HG03139 (cell line): Measurements from ENCODE around the gene TTBK2.
"Not testable (repeated sequence)": the region's sequence is repeated elsewhere in the genome, so short reads cannot be mapped to it uniquely, and the experiment has no call there.

Experiments
- ATAC-seq: cut with Tn5 transposase; IDR thresholded peaks from one replicate; pipeline ENCODE4 v1.9.1; 2021; ENCODE audit not compliant: unreplicated experiment

Gene TTBK2

GRCh38 chr15:42920519-42921341 lies at the start of gene TTBK2:
Gene TTBK2, minus strand, starts transcription at chr15:42920778. Its CDS starts 42,161 bp downstream, at chr15:42878617.
- ATAC-seq, result peak; percentile 93

- no peak for ATAC-seq
Observed at GRCh38 chr15:42964476-42964875, 43.9 kb upstream of the TTBK2 start.

- ATAC-seq, result no peak
Observed at GRCh38 chr15:42955518-42955917, 34.9 kb upstream of the TTBK2 start.

- ATAC-seq, result no peak
Observed at GRCh38 chr15:42954291-42954690, 33.7 kb upstream of the TTBK2 start.

GRCh38 chr15:42948898-42949297 lies 28.3 kb upstream of the TTBK2 start:
- not testable (repeated sequence) for ATAC-seq

GRCh38 chr15:42940527-42940926 lies 19.9 kb upstream of the TTBK2 start:
- no peak for ATAC-seq

- no peak for ATAC-seq
Observed at GRCh38 chr15:42939841-42940240, 19.3 kb upstream of the TTBK2 start.

GRCh38 chr15:42937143-42937542 lies 16.6 kb upstream of the TTBK2 start:
- ATAC-seq, result no peak

GRCh38 chr15:42933886-42934667 lies 13.5 kb upstream of the TTBK2 start:
- ATAC-seq, result no peak

GRCh38 chr15:42932833-42933515 lies 12.4 kb upstream of the TTBK2 start:
- ATAC-seq, result no peak

- ATAC-seq, result no peak
Observed at GRCh38 chr15:42931702-42932486, 11.3 kb upstream of the TTBK2 start.

GRCh38 chr15:42929306-42929848 lies 8.8 kb upstream of the TTBK2 start:
- ATAC-seq, result no peak

GRCh38 chr15:42921342-42921731 lies 759 bp upstream of the TTBK2 start:
- no peak for ATAC-seq

GRCh38 chr15:42919799-42920518 lies 619 bp downstream of the TTBK2 start:
- ATAC-seq, result peak; percentile 22

GRCh38 chr15:42919308-42919707 lies 1.3 kb downstream of the TTBK2 start:
- ATAC-seq, result no peak

GRCh38 chr15:42918047-42918446 lies 2.5 kb downstream of the TTBK2 start:
- no peak for ATAC-seq

- ATAC-seq, result no peak
Observed at GRCh38 chr15:42915654-42916315, 4.8 kb downstream of the TTBK2 start.

GRCh38 chr15:42914728-42915497 lies 5.7 kb downstream of the TTBK2 start:
- no peak for ATAC-seq
